ENCODE measurements around the gene SH3BGRL2.
"Not testable (repeated sequence)": the region's sequence is repeated elsewhere in the genome, so short reads cannot be mapped to it uniquely, and the experiment has no call there.

Gene SH3BGRL2

GRCh38 chr6:79650950-79651349 lies 19.8 kb downstream of the SH3BGRL2 start:
- CTCF ChIA-PET: no interaction called here
- Mint-ChIP-seq H3K27me3 (peaks cover 2% of the 10 kb centered on the region), H3K4me1 (no peaks in the 10 kb centered on the region), H3K36me3 (no peaks in the 10 kb centered on the region), H3K27ac (no peak overlapping the region), H3K9me3 (no peaks in the 10 kb centered on the region), H3K4me3 (no peak overlapping the region)
- DNase-seq: no peak

DNA sequence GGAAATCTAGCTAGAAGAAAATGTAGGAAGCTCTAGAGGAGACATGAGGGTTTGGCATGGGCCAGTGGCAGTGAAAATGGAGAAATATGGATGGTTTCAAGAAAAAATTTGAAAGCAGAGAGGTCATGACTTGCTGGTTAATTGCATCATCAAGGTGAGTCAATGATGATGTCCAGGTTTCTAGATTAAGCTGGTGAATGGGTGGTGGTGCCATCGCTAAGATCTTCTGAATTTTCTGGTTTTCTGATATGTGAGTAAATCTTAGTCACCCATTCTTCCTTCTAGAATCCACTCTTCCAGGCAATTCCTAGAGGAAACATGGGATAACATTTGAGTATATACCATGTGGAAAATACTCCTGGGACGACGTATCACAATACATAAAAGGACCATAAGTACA lies 25.0 kb downstream of the SH3BGRL2 start:
- Mint-ChIP-seq H3K27me3 (peaks cover 5% of the 10 kb centered on the region), H3K36me3 (no peaks in the 10 kb centered on the region), H3K4me3 (no peak overlapping the region), H3K9me3 (peaks cover 8% of the 10 kb centered on the region), H3K27ac (no peak overlapping the region), H3K4me1 (peaks cover 7% of the 10 kb centered on the region)
- CTCF ChIA-PET: interaction anchor here (1.7 kb wide), 1 partner anchor 17 kb away, joined by 5 read pairs; no protein-coding TSS in a partner anchor
- no peak for DNase-seq

- CTCF ChIA-PET: interaction anchor here (1.7 kb wide), 1 partner anchor 16 kb away, joined by 5 read pairs; no protein-coding TSS in a partner anchor
- Mint-ChIP-seq H3K9me3 (peaks cover 11% of the 10 kb centered on the region), H3K4me3 (no peak overlapping the region), H3K27ac (no peak overlapping the region), H3K27me3 (peaks cover 5% of the 10 kb centered on the region), H3K36me3 (no peaks in the 10 kb centered on the region), H3K4me1 (peaks cover 7% of the 10 kb centered on the region)
- no peak for DNase-seq
Measured at GRCh38 chr6:79657238-79657637, 26.1 kb downstream of the SH3BGRL2 start.

DNA sequence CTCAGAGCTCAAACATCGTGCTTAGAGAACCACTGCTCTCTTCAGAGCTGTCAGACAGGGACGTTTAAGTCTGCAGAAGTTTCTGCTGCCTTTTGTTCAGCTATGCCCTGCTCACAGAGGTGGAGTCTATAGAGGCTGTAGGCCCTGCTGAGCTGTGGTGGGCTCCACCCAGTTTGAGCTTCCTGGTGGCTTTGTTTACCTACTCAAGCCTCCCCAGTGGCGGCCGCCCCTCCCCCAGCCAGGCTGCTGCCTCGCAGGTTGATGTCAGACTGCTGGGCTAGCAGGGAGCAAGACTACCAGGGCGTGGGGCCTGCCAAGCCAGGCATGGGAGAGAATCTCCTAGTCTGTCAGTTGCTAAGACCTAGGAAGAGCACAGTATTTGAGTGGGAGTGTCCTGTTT lies 32.5 kb downstream of the SH3BGRL2 start:
- H3K36me3 Mint-ChIP-seq, H3K4me3 Mint-ChIP-seq, CTCF ChIA-PET, H3K27me3 Mint-ChIP-seq: not testable (repeated sequence)
- Mint-ChIP-seq H3K27ac (peak overlapping the region; percentile 60), H3K4me1 (peaks cover 23% of the 10 kb centered on the region), H3K9me3 (peaks cover 22% of the 10 kb centered on the region)
- peak; percentile 48 for DNase-seq

GRCh38 chr6:79665725-79666551 lies 34.8 kb downstream of the SH3BGRL2 start:
- Mint-ChIP-seq H3K4me3 (no peak overlapping the region), H3K27ac (no peak overlapping the region), H3K27me3 (no peaks in the 10 kb centered on the region), H3K9me3 (peaks cover 16% of the 10 kb centered on the region), H3K4me1 (peaks cover 26% of the 10 kb centered on the region), H3K36me3 (peaks cover 6% of the 10 kb centered on the region)
- no peak for DNase-seq
- CTCF ChIA-PET: no interaction called here

DNA sequence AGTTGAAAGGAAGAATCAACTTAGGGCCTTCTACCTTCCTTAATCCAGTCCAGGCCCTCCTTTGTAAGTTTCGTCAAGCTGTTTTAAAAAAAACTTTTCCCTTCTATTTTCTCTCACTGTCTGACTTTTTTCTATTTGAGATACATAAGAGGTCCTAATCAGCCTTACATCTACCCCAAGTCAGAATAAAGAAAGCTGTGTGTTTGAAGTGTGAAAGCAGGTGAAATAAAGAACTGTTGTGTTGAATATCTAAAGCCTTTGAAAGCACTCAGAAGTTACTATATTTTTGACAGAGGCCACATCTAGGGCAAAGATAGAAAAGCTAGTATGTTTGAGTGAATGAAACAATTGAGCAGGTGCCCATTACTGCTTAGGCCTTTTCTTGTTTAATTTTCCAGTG lies 35.5 kb downstream of the SH3BGRL2 start:
- H3K27ac Mint-ChIP-seq: peak overlapping the region; percentile 65
- H3K27me3 Mint-ChIP-seq: no peaks in the 10 kb centered on the region
- DNase-seq: no peak
- H3K4me1 Mint-ChIP-seq: peaks cover 33% of the 10 kb centered on the region
- H3K36me3 Mint-ChIP-seq: peaks cover 6% of the 10 kb centered on the region
- CTCF ChIA-PET: no interaction called here
- peaks cover 13% of the 10 kb centered on the region for H3K9me3 Mint-ChIP-seq
- H3K4me3 Mint-ChIP-seq: no peak overlapping the region

DNA sequence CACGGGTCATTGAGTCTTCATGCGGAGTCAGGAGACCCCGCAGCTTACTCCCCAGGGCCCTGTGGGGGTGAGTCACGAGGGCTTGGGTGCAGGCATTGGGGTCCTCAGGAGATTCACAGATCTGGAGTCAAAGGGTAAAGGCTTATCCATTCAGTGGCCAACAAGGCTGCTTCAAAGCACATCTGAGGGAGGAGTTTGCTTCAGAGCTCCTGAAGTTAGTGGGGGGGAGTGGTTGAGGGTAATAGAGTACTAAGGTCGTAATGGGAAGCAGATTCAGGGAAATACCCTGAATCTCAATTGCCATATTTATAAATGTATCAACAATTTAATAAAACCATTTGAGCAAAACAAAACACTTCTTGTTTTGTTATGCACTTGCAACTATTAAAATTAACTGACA lies 37.3 kb downstream of the SH3BGRL2 start:
- Mint-ChIP-seq H3K27ac (no peak overlapping the region), H3K36me3 (no peaks in the 10 kb centered on the region), H3K4me3 (no peak overlapping the region), H3K27me3 (no peaks in the 10 kb centered on the region), H3K9me3 (peaks cover 8% of the 10 kb centered on the region), H3K4me1 (peaks cover 39% of the 10 kb centered on the region)
- DNase-seq: no peak
- CTCF ChIA-PET: no interaction called here

DNA sequence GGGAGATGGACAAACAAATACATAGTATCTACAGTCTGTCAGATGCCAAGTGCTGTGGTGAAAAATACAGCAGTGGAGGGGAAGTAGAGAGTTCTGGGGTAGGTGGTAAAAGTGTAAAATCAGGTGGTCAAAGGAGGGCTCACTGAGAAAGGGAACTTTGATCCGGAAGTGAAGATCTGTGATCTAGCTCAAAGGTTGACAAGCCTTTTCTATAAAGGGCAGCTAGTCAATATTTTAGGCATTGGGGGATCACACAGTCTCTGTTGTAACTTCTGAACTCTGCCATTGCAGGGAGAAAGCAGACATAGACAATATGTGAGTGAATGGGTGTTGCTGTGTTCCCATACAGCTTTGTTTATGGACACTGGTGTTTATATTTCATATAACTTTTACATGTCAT lies 38.6 kb downstream of the SH3BGRL2 start:
- Mint-ChIP-seq H3K36me3 (no peaks in the 10 kb centered on the region), H3K27ac (no peak overlapping the region), H3K27me3 (no peaks in the 10 kb centered on the region), H3K9me3 (peaks cover 2% of the 10 kb centered on the region), H3K4me1 (peaks cover 27% of the 10 kb centered on the region), H3K4me3 (no peak overlapping the region)
- CTCF ChIA-PET: interaction anchor here (0.5 to 1.8 kb wide), 3 partner anchors 44 to 106 kb away, joined by 3 to 6 read pairs (median 3); no protein-coding TSS in a partner anchor
- no peak for DNase-seq

- no peaks in the 10 kb centered on the region for H3K36me3 Mint-ChIP-seq
- H3K27me3 Mint-ChIP-seq: no peaks in the 10 kb centered on the region
- DNase-seq: no peak
- H3K9me3 Mint-ChIP-seq: peaks cover 2% of the 10 kb centered on the region
- peaks cover 27% of the 10 kb centered on the region for H3K4me1 Mint-ChIP-seq
- peak overlapping the region; percentile 84 for H3K27ac Mint-ChIP-seq
- CTCF ChIA-PET: interaction anchor here (1.2 to 1.8 kb wide), 2 partner anchors 43 to 100 kb away, joined by 3 to 6 read pairs; no protein-coding TSS in a partner anchor
- H3K4me3 Mint-ChIP-seq: no peak overlapping the region
Measured at GRCh38 chr6:79670789-79671188, 39.7 kb downstream of the SH3BGRL2 start.

DNA sequence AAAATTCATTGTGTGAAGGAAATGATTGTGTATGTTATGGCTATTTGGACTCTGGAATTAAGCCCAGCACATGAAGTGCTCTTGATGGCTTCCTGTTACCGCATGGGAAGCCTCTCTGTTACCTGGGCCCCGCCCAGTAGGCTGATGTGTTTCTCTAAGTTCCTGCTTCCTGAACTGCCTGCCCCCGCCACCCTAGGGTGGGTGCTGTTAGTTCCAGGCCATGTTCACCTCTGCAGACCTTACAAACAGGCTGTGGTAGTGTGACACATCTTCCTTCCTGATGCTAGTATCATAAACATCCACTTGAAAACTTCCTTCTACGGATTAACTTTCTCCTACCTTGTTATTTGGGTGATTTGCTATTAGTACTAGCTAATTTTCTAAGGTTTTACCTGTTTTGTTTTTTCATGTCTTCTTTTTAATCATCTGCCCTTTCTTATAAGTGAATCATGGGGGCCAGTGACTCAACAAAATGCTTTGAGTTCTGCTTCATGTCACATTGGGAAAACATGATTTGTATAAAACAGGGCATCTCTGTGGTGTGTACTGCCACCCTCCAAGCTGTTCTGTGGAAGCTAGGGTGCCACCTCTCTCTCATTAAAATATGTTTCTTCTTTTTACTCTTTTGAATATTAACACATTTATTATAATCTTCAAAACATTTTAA lies 40.6 kb downstream of the SH3BGRL2 start:
- Mint-ChIP-seq H3K36me3 (no peaks in the 10 kb centered on the region), H3K4me1 (peaks cover 24% of the 10 kb centered on the region), H3K27me3 (no peaks in the 10 kb centered on the region), H3K27ac (peak overlapping the region; percentile 84), H3K4me3 (no peak overlapping the region), H3K9me3 (peaks cover 2% of the 10 kb centered on the region)
- CTCF ChIA-PET: interaction anchor here (0.9 to 1.9 kb wide), 4 partner anchors 95 to 198 kb away, joined by 3 to 22 read pairs (median 6); no protein-coding TSS in a partner anchor
- peak; percentile 64 for DNase-seq

DNA sequence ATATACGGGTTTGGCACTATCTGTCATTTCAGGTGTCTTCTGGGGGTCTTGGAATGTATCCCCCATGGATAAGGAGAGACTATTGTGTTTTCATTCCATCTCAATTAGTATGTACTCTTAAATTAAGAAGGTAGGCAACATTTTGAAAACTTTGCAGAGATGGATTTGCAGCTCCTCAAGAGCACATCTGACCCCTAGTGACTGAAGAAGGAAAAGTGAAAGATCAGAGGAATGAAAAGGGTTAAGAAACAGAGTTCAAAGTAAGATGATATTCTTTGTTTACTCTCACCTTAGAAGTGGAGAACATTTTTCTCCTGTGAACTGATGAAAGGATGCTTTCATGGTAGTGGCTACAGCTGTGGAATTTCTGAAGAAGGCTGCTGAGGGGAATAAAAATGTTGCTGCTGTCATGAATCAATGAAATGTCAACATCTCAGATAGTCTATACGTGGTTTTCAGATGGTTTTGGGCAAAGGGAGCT lies 41.5 kb downstream of the SH3BGRL2 start:
- H3K27me3 Mint-ChIP-seq: no peaks in the 10 kb centered on the region
- peaks cover 2% of the 10 kb centered on the region for H3K9me3 Mint-ChIP-seq
- no peak for DNase-seq
- no peaks in the 10 kb centered on the region for H3K36me3 Mint-ChIP-seq
- peaks cover 23% of the 10 kb centered on the region for H3K4me1 Mint-ChIP-seq
- CTCF ChIA-PET: interaction anchor here (0.6 to 2.1 kb wide), 8 partner anchors 16 to 197 kb away, joined by 3 to 22 read pairs (median 5); no protein-coding TSS in a partner anchor
- H3K4me3 Mint-ChIP-seq: no peak overlapping the region
- no peak overlapping the region for H3K27ac Mint-ChIP-seq

DNA sequence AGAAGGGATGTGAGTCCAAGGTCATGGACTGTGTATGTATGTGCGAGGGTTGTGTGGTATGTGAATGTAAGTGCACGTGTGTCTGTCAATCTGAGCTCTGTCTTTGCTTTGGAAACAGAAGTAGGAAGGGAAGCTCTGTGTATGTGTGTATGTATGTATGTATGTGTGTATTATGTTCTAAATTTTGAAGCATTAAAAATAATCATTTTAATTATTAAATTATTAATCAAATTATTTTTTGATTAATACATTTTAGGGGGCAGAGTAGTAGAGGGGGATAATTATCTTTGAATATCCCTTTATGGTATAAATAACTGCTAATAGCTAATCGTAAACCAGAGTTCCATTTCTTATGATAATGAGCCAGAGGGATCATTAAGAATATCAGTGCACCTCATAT lies 42.8 kb downstream of the SH3BGRL2 start:
- Mint-ChIP-seq H3K27me3 (no peaks in the 10 kb centered on the region), H3K4me1 (peaks cover 23% of the 10 kb centered on the region), H3K36me3 (no peaks in the 10 kb centered on the region), H3K4me3 (no peak overlapping the region), H3K27ac (no peak overlapping the region), H3K9me3 (peaks cover 2% of the 10 kb centered on the region)
- DNase-seq: no peak
- CTCF ChIA-PET: interaction anchor here (2.1 kb wide), 1 partner anchor 17 kb away, joined by 5 read pairs; no protein-coding TSS in a partner anchor

DNA sequence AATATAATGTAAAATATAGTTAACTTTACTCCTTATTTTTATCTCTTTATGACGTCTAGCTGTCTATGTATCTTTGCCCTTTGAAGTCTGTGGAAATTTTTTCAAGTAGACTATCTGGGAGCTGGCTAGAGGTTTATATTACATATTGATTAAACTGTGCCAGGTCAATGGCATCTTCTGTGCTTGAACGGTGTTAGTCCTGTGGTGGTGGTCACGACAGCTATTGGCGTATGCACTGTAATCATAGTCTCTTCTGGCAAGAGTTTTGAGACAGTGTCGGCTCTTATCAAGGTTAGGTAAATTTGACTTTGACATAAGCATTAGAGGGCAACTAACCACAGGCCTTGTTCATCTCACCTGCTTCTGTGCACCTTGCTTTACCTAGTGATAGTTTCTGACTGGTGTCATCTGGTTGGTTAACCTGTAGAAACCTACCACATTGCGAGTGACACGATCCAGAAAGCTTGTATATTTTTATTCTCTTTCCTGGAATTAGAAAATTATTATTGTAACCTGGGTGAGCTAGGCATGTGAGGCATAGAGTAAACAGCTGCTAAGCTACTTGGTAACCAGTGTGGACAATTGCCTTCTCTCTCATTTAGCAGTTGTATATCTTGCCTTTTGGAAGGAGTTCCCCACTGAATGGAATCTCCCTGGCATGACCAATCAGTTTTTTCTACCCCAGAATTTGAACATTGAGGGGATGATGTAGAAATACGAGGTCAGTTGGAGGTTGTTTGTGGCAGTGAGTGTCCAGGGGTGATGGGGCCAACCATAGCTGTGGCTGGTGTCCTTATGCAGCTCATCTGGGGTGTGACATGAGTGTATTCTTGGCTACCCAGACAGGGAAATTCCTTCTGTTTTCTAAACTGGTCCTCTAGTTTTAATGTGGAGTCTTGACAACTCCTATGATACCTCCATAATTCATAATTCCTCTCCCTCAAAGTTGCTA lies 45.9 kb downstream of the SH3BGRL2 start:
- no peaks in the 10 kb centered on the region for H3K27me3 Mint-ChIP-seq
- CTCF ChIA-PET: interaction anchor here (0.7 to 1.0 kb wide), 2 partner anchors 45 to 106 kb away, joined by 3 to 5 read pairs; no protein-coding TSS in a partner anchor
- no peak overlapping the region for H3K27ac Mint-ChIP-seq
- no peaks in the 10 kb centered on the region for H3K36me3 Mint-ChIP-seq
- no peak overlapping the region for H3K4me3 Mint-ChIP-seq
- peaks cover 9% of the 10 kb centered on the region for H3K4me1 Mint-ChIP-seq
- DNase-seq: no peak
- no peaks in the 10 kb centered on the region for H3K9me3 Mint-ChIP-seq
